AG09309 (cell line): ENCODE measurements around the gene SLC16A6.

Experiments used
- DNase-seq: peaks from one replicate; pipeline ENCODE4 v3.0.0-alpha.2; 2010; ENCODE audit warnings: low read depth
- H3K4me3 ChIP-seq: 2 replicates; pipeline ENCODE4 v1.5.1; 2011; ENCODE audit warnings: mild to moderate bottlenecking, low read depth, low read length, moderate library complexity; ENCODE audit not compliant: control insufficient read depth
- CTCF ChIP-seq: IDR thresholded peaks from 2 replicates; pipeline ENCODE4 v1.5.1; 2011; ENCODE audit warnings: mild to moderate bottlenecking, low read depth, low read length, inconsistent platforms; ENCODE audit not compliant: insufficient read depth, control insufficient read depth; ENCODE audit errors: missing control alignments

SLC16A6 gene

DNA sequence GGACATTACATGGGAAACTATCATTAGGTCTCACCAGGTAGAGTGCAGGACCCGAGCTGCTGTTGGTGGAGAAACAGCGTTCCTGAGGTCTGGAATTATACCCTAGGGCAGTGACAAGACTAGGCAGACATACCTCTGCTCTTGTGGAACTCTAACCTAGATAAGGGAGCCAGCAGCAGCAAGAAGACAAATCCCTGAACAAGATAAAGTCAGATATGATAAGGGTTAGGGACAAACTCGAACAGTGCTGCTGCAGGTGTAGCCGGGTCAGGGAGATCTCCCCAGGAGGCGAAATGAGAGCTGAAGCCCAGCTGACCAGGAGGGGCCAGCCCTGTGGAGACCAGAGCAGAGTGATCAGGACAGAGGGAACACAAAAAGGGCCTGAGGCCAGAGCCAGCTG is 35.0 kb upstream of the SLC16A6 start:
- no peak for DNase-seq
- no peak overlapping the region for H3K4me3 ChIP-seq
- no peak for TF ChIP-seq CTCF

- no peak for TF ChIP-seq CTCF
- DNase-seq, result no peak
- H3K4me3 ChIP-seq, result no peak overlapping the region
Observed at GRCh38 chr17:68324654-68325336, 33.9 kb upstream of the SLC16A6 start.

DNA sequence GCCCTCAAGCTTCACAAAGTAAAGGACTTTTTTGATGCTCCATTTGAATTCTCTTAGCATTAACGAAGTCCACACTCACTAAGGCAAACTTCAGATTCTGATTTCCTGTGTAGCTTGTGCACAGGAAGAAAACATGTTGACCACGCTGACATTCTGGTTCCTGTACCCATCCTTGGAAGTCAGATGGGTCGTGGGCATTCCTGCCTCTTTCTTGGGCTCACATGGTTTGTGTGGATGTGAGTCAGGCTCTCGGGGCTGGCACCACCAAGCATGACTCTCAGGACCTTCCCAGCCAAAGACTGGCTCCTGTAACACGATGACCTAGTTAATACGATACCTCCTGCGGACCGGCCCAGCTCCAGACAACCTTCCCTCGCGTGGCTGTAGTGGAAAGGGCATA is 33.2 kb upstream of the SLC16A6 start:
- no peak for TF ChIP-seq CTCF
- no peak overlapping the region for H3K4me3 ChIP-seq
- no peak for DNase-seq

DNA sequence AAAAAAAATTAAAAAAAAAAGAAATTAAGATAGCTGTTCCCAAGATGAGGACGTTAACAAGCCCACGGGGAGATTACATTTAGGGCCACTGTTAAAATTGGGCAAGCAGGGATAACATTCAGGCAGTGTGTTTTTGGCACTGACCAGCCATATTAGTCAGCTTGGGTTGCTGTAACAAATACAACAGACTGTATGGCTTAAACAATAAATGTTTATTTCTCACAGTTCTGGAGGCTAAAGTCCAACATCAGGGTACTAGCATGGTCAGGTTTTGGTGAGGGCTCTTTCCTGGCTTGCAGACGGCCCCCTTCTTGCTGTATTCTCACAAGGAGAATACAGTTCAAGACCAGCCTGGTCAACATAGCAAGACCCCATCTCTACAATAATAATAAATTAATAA is 31.7 kb upstream of the SLC16A6 start:
- no peak for DNase-seq
- H3K4me3 ChIP-seq, result no peak overlapping the region
- TF ChIP-seq CTCF, result no peak

DNA sequence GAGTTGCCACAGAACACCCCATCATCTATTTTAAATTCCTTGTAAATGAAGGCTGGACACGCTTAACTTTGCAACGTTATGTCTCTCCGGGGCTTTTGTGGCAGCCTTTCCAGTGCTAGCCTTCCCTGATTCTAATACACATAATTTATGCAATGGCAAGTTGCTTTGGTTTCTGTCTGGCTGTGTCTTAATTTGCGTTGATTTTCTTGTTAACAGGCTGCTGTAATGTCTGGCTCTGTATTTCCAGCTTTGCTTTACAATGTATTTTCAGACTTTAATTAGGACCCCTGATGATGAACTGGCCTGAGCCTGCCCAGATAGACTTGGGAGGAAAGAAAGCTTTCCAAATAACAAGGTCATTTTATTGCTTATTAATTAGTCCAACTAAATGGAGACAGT is 30.6 kb upstream of the SLC16A6 start:
- TF ChIP-seq CTCF, result no peak
- H3K4me3 ChIP-seq, result no peak overlapping the region
- DNase-seq, result no peak

DNA sequence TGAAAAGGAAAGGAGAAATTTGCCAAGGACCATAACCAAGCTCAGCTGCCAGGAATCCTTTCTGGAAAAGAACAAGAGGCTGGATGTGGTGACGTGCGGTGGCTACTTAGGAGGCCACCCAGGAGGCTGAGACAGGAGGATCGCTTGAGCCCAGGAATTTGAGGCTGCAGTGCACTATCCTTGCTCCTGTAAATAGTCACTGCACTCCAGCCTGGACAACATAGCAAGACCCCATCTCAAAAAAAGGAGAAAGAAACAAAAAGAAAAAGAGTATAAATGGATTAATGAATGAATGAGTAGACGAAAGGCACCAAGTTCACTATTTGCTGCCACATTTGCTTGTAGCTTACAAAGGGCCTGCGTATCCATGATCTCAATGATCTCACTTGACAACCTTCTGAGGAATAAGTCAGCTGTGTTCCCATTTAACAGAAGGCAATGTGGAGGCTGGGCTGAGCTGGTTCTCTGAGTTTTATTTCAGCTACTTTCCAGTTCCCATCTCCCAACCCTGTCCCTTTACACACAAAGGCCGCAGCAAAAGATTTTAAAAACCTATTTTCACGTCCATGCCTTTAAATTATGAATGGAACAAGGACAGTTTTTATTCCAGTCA is 30.1 kb upstream of the SLC16A6 start:
- no peak for DNase-seq
- no peak for TF ChIP-seq CTCF
- no peak overlapping the region for H3K4me3 ChIP-seq
